OCI-LY3 (cell line): Measurements from ENCODE around the gene FBXW9.

Experiments used
- CTCF ChIP-seq: fragments of 200-600, 300-600 bp; sonication (generic); IDR thresholded peaks from 2 replicates; pipeline ENCODE4 v1.5.1; 2014; ENCODE audit warnings: antibody characterized with exemption, low read length, low read depth
- EZH2phosphoT487 ChIP-seq: fragments of 200-600 bp; shearing (Covaris generic); IDR thresholded peaks from 2 replicates; pipeline ENCODE4 v1.6.1; 2018; ENCODE audit warnings: antibody characterized with exemption, mixed run types, low read depth

GRCh38 chr19:12668346-12668745, 28.1 kb downstream of the FBXW9 start:
- TF ChIP-seq CTCF = no peak
- TF ChIP-seq EZH2phosphoT487 = no peak
